ENCODE measurements around the gene TRPM2. TPM values are rescaled to one million over a fixed set of nuclear protein-coding genes. Genes with fewer than 3 reads are reported as not detected.

TRPM2 gene
- total and polyA plus RNA-seq, 10 of the 15 experiments (the other 5 are each of a cell fraction or from before 2014, with no cell fraction given): 0.03 to 9.1 (median 2.6) TPM

DNA sequence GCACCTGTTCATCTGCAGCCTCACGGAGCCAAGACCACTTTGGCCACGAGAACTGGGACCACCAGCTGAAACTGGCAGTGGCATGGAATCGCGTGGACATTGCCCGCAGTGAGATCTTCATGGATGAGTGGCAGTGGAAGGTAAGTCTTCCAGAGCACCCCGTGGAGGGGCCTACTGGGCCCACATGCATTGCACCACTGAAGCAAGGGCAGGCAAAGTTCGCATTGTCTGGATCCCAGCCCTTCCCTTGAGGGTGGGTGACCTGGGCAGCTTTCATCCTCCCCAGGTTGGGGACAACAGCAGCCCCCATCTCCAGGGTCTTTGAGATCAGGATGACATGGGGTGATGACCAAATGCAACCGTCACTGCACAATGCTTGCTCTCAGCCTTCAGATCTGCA lies 37.5 kb downstream of the TRPM2 start:
- Histone ChIP-seq H3K27me3 (replicated peaks in 1 of 2; ENCODE audit: control insufficient read depth in 2 of 2, insufficient read depth in 2 of 2, low read length in 1 of 2) (no peaks in the 10 kb centered on the region), H3K79me2 (ENCODE audit: control insufficient read depth, insufficient read depth, low read length) (no peaks in the 10 kb centered on the region), H3K9ac (ENCODE audit: control insufficient read depth, insufficient read depth, low read length) (no peak overlapping the region), H3K4me1 (ENCODE audit: control insufficient read depth, insufficient read depth, low read length) (no peaks in the 10 kb centered on the region), H2AFZ (ENCODE audit: control insufficient read depth, low read depth, low read length) (no peak overlapping the region), H3K27ac (ENCODE audit: control insufficient read depth, insufficient read depth) (no peak overlapping the region), H3K4me3 (no peak overlapping the region), H3K4me2 (ENCODE audit: control insufficient read depth, insufficient read depth) (no peak overlapping the region), H3K9me3 (replicated peaks; ENCODE audit: control insufficient read depth, insufficient read depth, low read length) (no peaks in the 10 kb centered on the region), H3K36me3 (ENCODE audit: control insufficient read depth in 2 of 2, insufficient read depth in 2 of 2, low read length in 1 of 2) (no peaks in the 10 kb centered on the region), H4K20me1 (ENCODE audit: control insufficient read depth, insufficient read depth) (no peaks in the 10 kb centered on the region)
- FAIRE-seq (no peak), ATAC-seq (no peak), DNase-seq (ENCODE audit: low read depth, low spot score) (no peak)
- ChIA-PET RAD21 (ENCODE audit: unreplicated experiment) (no interaction called here), CTCF (interaction anchor here (0.7 kb wide), 1 partner anchor 53 kb away, joined by 3 read pairs; no protein-coding TSS in a partner anchor), SMC1A (ENCODE audit: uncharacterized antibody, unreplicated experiment) (no interaction called here), POLR2A (no interaction called here)
- in situ Hi-C loops (cut with MboI) (no loop called here), intact Hi-C loops (cut with micrococcal nuclease; ENCODE audit: unreplicated experiment) (no loop called here)
- 71% methylated on average over 8 of the region's 8 CpGs for WGBS (ENCODE audit: insufficient coverage, insufficient replicate concordance, low lambda C conversion rate, missing lambda C conversion rate)
- no TSS peak for BruUV-seq (replicated peaks)
- TF ChIP-seq HDGF (IDR thresholded peaks at IDR 0.05) (no peak), POLR2AphosphoS2 (IDR thresholded peaks at IDR 0.05; ENCODE audit: low read depth, low read length) (no peak), ETV6 (conservative IDR thresholded peaks at IDR 0.05 in 1 of 2, IDR thresholded peaks at IDR 0.05 in 1 of 2; ENCODE audit: borderline replicate concordance in 1 of 2, low read depth in 1 of 2) (no peak), DPF2 (IDR thresholded peaks at IDR 0.05) (no peak), MEF2B (IDR thresholded peaks at IDR 0.05; ENCODE audit: partially characterized antibody, poor library complexity, severe bottlenecking) (no peak), NRF1 (conservative IDR thresholded peaks at IDR 0.05; ENCODE audit: low read depth, low read length) (no peak), SRF (IDR thresholded peaks at IDR 0.05; ENCODE audit: low read depth in 2 of 2, low read length in 2 of 2) (no peak), JUNB (IDR thresholded peaks at IDR 0.05) (no peak), FOS (IDR thresholded peaks at IDR 0.05; ENCODE audit: borderline replicate concordance, extremely low read depth, insufficient read length) (no peak)
- TF ChIP-seq, protein P1, sequence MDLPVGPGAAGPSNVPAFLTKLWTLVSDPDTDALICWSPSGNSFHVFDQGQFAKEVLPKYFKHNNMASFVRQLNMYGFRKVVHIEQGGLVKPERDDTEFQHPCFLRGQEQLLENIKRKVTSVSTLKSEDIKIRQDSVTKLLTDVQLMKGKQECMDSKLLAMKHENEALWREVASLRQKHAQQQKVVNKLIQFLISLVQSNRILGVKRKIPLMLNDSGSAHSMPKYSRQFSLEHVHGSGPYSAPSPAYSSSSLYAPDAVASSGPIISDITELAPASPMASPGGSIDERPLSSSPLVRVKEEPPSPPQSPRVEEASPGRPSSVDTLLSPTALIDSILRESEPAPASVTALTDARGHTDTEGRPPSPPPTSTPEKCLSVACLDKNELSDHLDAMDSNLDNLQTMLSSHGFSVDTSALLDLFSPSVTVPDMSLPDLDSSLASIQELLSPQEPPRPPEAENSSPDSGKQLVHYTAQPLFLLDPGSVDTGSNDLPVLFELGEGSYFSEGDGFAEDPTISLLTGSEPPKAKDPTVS (IDR thresholded peaks at IDR 0.05; ENCODE audit: low read depth, low read length): no peak
- TF ChIP-seq, protein P2, sequence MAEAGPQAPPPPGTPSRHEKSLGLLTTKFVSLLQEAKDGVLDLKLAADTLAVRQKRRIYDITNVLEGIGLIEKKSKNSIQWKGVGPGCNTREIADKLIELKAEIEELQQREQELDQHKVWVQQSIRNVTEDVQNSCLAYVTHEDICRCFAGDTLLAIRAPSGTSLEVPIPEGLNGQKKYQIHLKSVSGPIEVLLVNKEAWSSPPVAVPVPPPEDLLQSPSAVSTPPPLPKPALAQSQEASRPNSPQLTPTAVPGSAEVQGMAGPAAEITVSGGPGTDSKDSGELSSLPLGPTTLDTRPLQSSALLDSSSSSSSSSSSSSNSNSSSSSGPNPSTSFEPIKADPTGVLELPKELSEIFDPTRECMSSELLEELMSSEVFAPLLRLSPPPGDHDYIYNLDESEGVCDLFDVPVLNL (IDR thresholded peaks at IDR 0.05; ENCODE audit: low read depth, low read length): no peak
